ENCODE results near the gene TCHP.

GRCh38 chr12:109928058-109928656 is 28.1 kb downstream of the TCHP start:
- TF ChIP-seq CTCF (IDR thresholded peaks at IDR 0.05) (no peak), POLR2A (IDR thresholded peaks at IDR 0.05) (no peak)
